LNCaP clone FGC (cell line): Measurements from ENCODE around the gene GIGYF1.
"Not testable (repeated sequence)": the region's sequence is repeated elsewhere in the genome, so short reads cannot be mapped to it uniquely, and the experiment has no call there.

Source experiments
- DNase-seq: peaks from one replicate; pipeline ENCODE4 v3.0.0-alpha.2; 2011; ENCODE audit warnings: low read depth
- H3K4me3 ChIP-seq: 2 replicates; pipeline ENCODE4 v1.5.1; 2011; ENCODE audit warnings: mild to moderate bottlenecking, low read depth, low read length, control low read depth
- CTCF ChIP-seq: IDR thresholded peaks from 2 replicates; pipeline ENCODE4 v1.5.1; 2012; ENCODE audit warnings: mild to moderate bottlenecking; ENCODE audit not compliant: control insufficient read depth, insufficient read depth; ENCODE audit errors: extremely low read depth

Gene GIGYF1

DNA sequence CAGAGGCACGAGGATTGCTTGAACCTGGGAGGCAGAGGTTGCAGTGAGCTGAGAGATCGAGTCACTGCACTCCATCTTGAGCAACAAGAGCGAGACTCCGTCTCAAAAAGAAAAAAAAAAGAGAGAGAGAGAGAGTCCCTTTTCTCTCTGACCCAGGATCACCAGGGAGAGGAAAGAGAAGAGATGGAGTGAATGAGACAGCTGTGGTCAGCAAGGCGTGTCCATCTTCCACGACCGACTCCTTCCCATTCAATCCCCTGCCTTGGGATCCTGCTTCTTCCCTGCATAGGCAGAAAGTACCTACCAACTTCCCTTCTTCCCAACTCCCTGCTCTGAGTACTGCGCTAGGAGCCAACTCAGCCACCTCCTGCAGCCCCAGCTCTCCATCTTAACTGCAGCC lies 34.1 kb upstream of the GIGYF1 start:
- no peak for TF ChIP-seq CTCF
- H3K4me3 ChIP-seq, result no peak overlapping the region
- no peak for DNase-seq

GRCh38 chr7:100726996-100727761 lies 33.1 kb upstream of the GIGYF1 start:
- no peak for TF ChIP-seq CTCF
- DNase-seq, result no peak
- no peak overlapping the region for H3K4me3 ChIP-seq

GRCh38 chr7:100724364-100724763 lies 30.3 kb upstream of the GIGYF1 start:
- not testable (repeated sequence) for H3K4me3 ChIP-seq, DNase-seq

DNA sequence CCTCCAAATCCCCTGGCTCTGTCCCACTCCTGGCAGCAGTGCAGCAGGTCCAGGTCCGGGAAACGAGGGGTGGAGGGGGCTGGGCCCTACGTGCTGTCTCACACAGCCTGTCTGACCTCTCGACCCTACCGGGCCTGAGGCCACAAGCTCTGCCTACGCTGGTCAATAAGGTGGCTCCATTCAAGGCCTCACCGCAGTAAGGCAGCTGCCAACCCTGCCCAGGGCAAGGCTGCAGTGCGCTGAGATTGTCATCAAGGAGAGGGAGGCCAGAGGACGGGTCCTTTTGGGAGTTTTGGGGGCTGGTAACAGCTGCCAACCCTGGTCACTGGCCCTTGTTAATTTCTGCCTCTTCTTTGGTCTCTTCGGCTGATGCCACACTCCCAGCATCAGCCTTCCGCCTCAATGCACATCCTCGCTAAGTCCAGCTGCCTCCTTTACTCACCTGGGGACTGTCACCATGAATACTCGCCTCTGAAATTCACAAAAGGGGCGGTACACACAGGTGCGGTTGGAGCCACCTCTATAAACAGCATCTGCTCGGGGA lies 29.8 kb upstream of the GIGYF1 start:
- no peak for TF ChIP-seq CTCF
- no peak overlapping the region for H3K4me3 ChIP-seq

DNA sequence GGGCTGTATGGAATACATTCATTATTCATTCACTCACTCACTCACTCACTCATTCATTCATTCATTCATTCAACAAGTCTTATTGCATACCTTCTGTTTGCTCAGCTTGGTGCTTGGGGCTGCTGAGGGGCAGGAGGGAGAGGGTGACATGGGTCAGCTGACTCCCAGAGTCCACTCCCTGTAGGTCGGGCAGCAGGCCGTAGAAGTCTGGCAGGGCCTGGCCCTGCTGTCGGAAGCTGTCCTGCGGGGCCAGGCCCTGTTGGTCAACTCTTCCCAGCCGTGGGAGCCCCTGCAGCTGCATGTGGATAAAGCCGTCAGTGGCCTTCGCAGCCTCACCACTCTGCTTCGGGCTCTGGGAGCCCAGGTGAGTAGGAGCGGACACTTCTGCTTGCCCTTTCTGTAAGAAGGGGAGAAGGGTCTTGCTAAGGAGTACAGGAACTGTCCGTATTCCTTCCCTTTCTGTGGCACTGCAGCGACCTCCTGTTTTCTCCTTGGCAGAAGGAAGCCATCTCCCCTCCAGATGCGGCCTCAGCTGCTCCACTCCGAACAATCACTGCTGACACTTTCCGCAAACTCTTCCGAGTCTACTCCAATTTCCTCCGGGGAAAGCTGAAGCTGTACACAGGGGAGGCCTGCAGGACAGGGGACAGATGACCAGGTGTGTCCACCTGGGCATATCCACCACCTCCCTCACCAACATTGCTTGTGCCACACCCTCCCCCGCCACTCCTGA lies 28.6 kb upstream of the GIGYF1 start:
- no peak for TF ChIP-seq CTCF
- no peak for DNase-seq
- no peak overlapping the region for H3K4me3 ChIP-seq

More for the DNA sequence above, 29.8 kb upstream of the GIGYF1 start:
- no peak for DNase-seq

DNA sequence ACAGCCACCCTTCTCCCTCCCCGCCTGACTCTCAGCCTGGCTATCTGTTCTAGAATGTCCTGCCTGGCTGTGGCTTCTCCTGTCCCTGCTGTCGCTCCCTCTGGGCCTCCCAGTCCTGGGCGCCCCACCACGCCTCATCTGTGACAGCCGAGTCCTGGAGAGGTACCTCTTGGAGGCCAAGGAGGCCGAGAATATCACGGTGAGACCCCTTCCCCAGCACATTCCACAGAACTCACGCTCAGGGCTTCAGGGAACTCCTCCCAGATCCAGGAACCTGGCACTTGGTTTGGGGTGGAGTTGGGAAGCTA lies 27.4 kb upstream of the GIGYF1 start:
- TF ChIP-seq CTCF, result no peak
- DNase-seq, result no peak
- no peak overlapping the region for H3K4me3 ChIP-seq

GRCh38 chr7:100720671-100721504 lies 26.8 kb upstream of the GIGYF1 start:
- no peak for DNase-seq
- TF ChIP-seq CTCF, result no peak
- no peak overlapping the region for H3K4me3 ChIP-seq
